WERI-Rb-1 (cell line): ENCODE measurements around the gene MUC4.
"Not testable (repeated sequence)": the region's sequence is repeated elsewhere in the genome, so short reads cannot be mapped to it uniquely, and the experiment has no call there.

Experiments
- DNase-seq: peaks from one replicate; pipeline ENCODE4 v3.0.0-alpha.2; 2020
- H3K27ac ChIP-seq: fragments of 250-450 bp; sonication (Bioruptor Pico); 2 replicates; pipeline ENCODE4 v1.5.1; 2020; ENCODE audit warnings: mild to moderate bottlenecking, moderate library complexity
- H3K27me3 ChIP-seq: fragments of 250-450 bp; sonication (Bioruptor Pico); 2 replicates; pipeline ENCODE4 v1.5.1; 2021; ENCODE audit warnings: mild to moderate bottlenecking, low read depth, moderate library complexity; ENCODE audit not compliant: insufficient read depth, severe bottlenecking
- H3K36me3 ChIP-seq: fragments of 250-450 bp; sonication (Bioruptor Pico); 2 replicates; pipeline ENCODE4 v1.5.1; 2020; ENCODE audit warnings: mild to moderate bottlenecking, moderate library complexity
- H3K4me3 ChIP-seq: 2 replicates; pipeline ENCODE4 v1.5.1; 2011; ENCODE audit warnings: low read depth, mild to moderate bottlenecking, control low read depth, low read length
- H3K9me3 ChIP-seq: fragments of 250-450 bp; sonication (Bioruptor Pico); 2 replicates; pipeline ENCODE4 v1.5.1; 2021; ENCODE audit warnings: mild to moderate bottlenecking, moderate library complexity; ENCODE audit not compliant: severe bottlenecking
- TF ChIP-seq, protein P1 (sequence below): IDR thresholded peaks from 2 replicates; pipeline ENCODE4 v1.5.1; 2011; ENCODE audit warnings: low read depth, mild to moderate bottlenecking, control low read depth, inconsistent platforms, low read length

The MUC4 gene

GRCh38 chr3:195727606-195728195 is 84.0 kb downstream of the MUC4 start:
- DNase-seq, result no peak
- H3K27me3 ChIP-seq, result no peaks in the 10 kb centered on the region
- H3K36me3 ChIP-seq, result no peaks in the 10 kb centered on the region
- no peak overlapping the region for H3K27ac ChIP-seq
- TF ChIP-seq, protein P1, sequence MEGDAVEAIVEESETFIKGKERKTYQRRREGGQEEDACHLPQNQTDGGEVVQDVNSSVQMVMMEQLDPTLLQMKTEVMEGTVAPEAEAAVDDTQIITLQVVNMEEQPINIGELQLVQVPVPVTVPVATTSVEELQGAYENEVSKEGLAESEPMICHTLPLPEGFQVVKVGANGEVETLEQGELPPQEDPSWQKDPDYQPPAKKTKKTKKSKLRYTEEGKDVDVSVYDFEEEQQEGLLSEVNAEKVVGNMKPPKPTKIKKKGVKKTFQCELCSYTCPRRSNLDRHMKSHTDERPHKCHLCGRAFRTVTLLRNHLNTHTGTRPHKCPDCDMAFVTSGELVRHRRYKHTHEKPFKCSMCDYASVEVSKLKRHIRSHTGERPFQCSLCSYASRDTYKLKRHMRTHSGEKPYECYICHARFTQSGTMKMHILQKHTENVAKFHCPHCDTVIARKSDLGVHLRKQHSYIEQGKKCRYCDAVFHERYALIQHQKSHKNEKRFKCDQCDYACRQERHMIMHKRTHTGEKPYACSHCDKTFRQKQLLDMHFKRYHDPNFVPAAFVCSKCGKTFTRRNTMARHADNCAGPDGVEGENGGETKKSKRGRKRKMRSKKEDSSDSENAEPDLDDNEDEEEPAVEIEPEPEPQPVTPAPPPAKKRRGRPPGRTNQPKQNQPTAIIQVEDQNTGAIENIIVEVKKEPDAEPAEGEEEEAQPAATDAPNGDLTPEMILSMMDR, result no peak
- no peaks in the 10 kb centered on the region for H3K9me3 ChIP-seq
- H3K4me3 ChIP-seq, result no peak overlapping the region

DNA sequence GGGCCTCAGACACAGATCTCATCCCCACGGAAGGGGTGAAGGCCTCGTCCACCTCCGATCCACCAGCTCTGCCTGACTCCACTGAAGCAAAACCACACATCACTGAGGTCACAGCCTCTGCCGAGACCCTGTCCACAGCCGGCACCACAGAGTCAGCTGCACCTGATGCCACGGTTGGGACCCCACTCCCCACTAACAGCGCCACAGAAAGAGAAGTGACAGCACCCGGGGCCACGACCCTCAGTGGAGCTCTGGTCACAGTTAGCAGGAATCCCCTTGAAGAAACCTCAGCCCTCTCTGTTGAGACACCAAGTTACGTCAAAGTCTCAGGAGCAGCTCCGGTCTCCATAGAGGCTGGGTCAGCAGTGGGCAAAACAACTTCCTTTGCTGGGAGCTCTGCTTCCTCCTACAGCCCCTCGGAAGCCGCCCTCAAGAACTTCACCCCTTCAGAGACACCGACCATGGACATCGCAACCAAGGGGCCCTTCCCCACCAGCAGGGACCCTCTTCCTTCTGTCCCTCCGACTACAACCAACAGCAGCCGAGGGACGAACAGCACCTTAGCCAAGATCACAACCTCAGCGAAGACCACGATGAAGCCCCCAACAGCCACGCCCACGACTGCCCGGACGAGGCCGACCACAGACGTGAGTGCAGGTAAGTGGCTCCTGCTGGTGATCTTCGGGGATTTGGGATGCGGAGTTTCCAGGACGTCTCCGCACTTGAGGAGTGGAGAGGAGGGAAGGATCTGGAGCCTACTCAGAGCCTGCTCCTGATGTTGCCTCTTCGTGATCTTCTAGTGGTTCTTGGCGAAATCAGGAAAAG is 85.6 kb downstream of the MUC4 start:
- not testable (repeated sequence) for DNase-seq, H3K4me3 ChIP-seq, H3K36me3 ChIP-seq, H3K27ac ChIP-seq, H3K9me3 ChIP-seq, H3K27me3 ChIP-seq

GRCh38 chr3:195724363-195724762 is 87.4 kb downstream of the MUC4 start:
- H3K27ac ChIP-seq, H3K4me3 ChIP-seq, H3K27me3 ChIP-seq, H3K36me3 ChIP-seq, DNase-seq, H3K9me3 ChIP-seq: not testable (repeated sequence)

GRCh38 chr3:195722996-195723345 is 88.8 kb downstream of the MUC4 start:
- not testable (repeated sequence) for H3K36me3 ChIP-seq, H3K9me3 ChIP-seq, DNase-seq, H3K27me3 ChIP-seq, H3K27ac ChIP-seq, H3K4me3 ChIP-seq

DNA sequence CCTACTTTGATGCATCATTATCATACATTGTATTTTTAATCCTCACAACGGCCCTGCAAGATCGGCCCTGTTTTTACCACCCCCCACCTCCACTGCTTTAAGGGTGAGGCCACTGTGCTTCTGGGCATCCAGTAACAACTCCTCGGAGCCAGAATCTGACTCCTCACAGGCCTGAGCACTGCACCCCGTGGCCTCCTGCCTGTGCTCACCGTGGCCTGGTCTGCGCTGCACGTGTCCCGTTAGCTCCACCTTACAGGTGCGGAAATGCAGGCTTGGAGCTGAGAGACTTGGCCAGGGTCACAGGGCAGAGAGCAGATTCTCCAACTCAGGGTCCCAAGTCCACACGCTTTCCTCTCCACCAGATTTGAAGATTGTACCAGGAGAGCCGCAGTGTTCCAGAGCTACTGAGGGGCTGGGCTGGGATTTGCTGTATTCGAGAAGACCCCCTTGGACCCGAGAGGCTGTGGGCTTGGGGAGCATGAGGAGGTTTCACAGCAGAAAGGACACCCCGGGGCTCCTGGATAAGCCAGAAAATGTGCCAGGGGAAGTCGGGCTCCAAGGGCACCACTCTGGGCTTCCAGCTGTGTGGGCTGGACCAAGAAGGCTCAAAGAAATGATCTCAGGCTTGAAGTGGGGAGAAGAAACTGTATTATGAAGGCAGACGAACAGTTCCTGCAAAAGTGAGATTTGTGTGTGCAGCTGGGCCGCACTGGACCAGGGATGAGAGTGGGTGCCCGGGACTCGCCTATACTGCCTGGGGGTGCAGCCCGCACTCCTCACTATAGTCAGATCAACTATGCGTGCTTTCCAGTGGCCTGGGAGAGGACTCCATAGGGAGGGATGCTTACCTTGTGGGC is 89.4 kb downstream of the MUC4 start:
- not testable (repeated sequence) for H3K27ac ChIP-seq, H3K27me3 ChIP-seq, H3K36me3 ChIP-seq, H3K9me3 ChIP-seq, H3K4me3 ChIP-seq, DNase-seq

- H3K27ac ChIP-seq, H3K9me3 ChIP-seq, H3K4me3 ChIP-seq, DNase-seq, H3K36me3 ChIP-seq, H3K27me3 ChIP-seq: not testable (repeated sequence)
Observed at GRCh38 chr3:195720831-195721506, 90.8 kb downstream of the MUC4 start, which contains the start of gene MUC20. TSS of gene MUC20 (plus strand) at chr3:195720978. CDS start at chr3:195721008, 30 bp downstream.

GRCh38 chr3:195719514-195720254 is 92.0 kb downstream of the MUC4 start:
- not testable (repeated sequence) for DNase-seq, H3K27ac ChIP-seq, H3K9me3 ChIP-seq, H3K36me3 ChIP-seq, H3K27me3 ChIP-seq, H3K4me3 ChIP-seq

- no peak for DNase-seq
- Histone ChIP-seq H3K4me3 (no peak overlapping the region), H3K27ac (no peak overlapping the region), H3K9me3 (no peaks in the 10 kb centered on the region), H3K27me3 (no peaks in the 10 kb centered on the region), H3K36me3 (no peaks in the 10 kb centered on the region)
- TF ChIP-seq, protein P1, result no peak
Observed at GRCh38 chr3:195718477-195718984, 93.2 kb downstream of the MUC4 start.
